ENCODE data around the gene TMEM168. TPM values are rescaled to one million over a fixed set of nuclear protein-coding genes. Genes with fewer than 3 reads are reported as not detected.
"Not testable (repeated sequence)": the region's sequence is repeated elsewhere in the genome, so short reads cannot be mapped to it uniquely, and the experiment has no call there.

Gene TMEM168, protein sequence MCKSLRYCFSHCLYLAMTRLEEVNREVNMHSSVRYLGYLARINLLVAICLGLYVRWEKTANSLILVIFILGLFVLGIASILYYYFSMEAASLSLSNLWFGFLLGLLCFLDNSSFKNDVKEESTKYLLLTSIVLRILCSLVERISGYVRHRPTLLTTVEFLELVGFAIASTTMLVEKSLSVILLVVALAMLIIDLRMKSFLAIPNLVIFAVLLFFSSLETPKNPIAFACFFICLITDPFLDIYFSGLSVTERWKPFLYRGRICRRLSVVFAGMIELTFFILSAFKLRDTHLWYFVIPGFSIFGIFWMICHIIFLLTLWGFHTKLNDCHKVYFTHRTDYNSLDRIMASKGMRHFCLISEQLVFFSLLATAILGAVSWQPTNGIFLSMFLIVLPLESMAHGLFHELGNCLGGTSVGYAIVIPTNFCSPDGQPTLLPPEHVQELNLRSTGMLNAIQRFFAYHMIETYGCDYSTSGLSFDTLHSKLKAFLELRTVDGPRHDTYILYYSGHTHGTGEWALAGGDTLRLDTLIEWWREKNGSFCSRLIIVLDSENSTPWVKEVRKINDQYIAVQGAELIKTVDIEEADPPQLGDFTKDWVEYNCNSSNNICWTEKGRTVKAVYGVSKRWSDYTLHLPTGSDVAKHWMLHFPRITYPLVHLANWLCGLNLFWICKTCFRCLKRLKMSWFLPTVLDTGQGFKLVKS
- total RNA-seq (2014; rRNA removed; shearing (Covaris generic)): 25.2 and 28.7 TPM in 2 replicates

DNA sequence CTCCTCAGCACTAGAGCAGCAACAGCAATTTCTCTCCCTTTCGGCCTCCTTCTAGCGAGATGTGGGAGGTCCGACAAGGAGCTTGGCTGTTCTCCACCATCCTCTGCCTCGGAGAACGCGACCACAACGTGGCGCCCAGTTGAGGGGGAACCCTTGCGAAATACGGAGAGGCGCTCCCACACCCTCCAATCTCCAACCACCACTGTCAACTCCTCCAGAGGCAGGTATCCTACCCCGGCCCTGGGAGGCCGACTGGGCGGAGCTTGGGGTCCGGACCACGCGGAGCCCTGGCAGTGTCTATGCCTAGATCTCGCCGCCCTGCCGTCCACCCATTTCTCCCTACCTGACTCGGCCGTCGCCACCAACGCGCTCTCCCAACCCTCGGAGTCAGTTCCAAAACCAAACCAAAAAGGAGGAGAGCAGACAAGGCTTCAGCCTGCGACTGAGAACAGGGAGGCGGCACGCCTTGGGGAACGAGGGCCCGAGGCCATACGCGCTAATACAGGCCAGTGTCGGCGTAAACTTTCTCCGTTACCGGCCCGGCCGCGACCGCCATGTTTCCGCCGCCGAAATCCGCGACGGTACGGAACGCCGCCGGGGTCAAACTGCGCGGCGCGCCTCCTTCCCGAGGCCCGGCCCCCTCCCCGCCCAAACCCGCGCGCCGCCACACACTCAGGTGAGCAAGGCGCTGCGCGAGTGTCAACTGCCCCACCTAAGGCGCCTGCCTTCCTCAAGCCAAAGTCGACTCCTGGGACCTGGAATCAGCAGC lies at the start of gene TMEM168:
Gene TMEM168, minus strand, starts transcription at position 577 of the 769 bp plus-strand sequence. CDS start 5,568 bp downstream, outside the sequence.
- DNase-seq (ENCODE audit: low spot score): peak; percentile 84

DNA sequence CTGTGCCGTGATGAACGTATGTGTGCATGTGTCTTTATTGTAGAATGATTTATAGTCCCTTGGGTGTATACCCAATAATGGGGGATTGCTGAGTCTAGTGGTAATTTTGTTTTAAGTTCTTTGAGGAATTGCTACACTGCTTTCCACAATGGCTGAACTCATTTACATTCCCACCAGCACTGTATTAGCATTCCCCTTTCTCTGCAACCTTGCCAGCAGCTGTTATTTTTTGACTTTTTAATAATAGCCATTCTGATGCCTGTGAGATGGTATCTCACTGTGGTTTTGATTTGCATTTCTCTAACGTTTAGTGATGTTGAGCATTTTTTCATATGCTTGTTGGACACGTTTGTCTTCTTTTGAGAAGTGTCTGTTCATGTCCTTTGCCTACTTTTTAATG lies 45.7 kb upstream of the TMEM168 start:
- not testable (repeated sequence) for DNase-seq (ENCODE audit: low spot score)

DNA sequence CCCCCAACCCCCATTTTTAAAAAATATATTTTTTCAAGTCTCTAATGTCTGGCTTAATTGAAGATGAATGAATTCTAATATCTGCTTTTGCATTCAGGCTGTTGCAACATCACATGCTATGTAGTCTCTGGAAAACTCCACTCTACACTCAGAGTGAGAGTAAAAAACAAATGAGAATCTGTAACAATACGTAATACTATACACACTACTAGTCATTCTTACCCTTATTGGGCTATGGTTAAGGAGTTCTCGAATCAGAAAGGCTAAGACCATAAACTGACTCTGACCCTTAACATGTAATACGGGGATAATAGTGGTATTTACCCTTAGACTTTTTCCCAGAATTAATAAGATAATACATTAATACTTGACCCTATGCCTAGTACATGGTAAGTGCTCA lies 42.9 kb upstream of the TMEM168 start:
- DNase-seq (ENCODE audit: low spot score): no peak

DNA sequence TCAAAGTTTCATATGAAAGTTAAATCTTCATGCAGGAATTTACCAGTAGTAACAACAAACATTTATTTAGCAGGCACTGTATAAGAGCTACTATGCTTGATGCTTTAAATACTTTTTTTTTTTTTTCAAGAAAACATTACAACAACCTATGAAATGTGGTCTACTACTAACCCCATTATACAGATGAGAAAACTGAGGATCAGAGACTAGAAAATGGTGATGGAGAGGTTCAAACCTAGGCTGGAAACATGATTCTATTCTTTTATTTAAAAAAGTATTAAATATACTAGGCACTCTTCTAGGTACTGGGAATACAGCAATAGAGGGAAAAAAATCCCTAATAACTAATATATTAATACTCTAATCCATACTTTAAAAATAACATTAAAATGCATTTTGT lies 40.6 kb upstream of the TMEM168 start:
- DNase-seq (ENCODE audit: low spot score): no peak

DNA sequence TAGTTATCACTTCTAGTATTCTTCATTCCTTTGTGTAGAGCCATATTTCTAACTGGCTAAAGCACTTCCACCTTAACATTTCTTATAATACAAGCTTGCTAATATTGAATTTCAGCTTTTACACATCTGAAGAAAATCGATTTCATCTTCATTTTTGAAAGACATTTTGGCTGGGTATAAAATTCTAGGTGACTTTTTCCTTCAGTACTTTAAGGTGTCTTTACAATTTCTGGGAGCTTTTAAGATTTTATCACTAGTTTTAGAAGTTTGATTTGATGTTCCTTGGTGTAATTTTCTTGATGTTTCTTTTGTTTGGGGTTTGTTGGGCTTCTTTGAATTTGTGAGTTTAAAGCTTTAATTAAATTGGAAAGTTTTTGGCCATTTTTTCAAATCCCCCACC lies 38.5 kb upstream of the TMEM168 start:
- DNase-seq (ENCODE audit: low spot score): no peak

DNA sequence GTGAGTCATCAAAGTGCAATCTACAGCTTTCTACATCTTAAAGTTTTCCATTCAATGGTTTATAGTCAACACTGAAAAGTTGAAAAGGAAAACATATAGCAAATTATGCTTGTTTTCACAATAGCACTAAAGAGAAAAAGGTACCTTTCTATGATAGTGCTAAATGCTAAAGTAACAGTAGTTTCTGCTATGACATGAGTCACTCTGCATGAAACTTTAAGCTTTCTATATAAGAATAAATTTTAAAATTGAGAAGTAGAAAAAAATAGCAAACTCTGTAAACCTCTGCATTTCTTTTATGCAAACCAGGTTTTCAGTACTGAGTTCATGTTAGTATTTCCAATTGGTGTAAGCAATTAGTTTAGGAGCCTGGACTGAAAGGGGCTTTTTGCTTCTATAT lies 31.2 kb upstream of the TMEM168 start:
- DNase-seq (ENCODE audit: low spot score): no peak

DNA sequence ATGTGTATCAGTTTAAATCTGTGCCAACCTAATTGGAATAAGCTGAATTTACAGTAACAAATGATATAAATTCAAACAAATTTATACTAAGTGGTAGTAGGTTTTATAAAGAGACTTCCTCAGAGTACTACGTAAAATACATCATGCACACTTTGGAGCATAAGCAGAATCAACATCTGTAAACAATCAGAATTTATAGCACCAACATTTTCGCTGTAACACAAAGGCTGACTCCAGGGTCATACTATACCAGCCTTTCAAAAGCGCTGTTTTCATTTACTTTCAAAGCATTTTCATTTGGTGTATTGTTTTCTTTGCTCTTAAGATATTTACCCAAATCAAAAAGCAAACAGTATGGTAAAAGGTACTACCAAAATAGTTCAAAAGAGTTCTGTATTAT lies 29.3 kb upstream of the TMEM168 start:
- no peak for DNase-seq (ENCODE audit: low spot score)

DNA sequence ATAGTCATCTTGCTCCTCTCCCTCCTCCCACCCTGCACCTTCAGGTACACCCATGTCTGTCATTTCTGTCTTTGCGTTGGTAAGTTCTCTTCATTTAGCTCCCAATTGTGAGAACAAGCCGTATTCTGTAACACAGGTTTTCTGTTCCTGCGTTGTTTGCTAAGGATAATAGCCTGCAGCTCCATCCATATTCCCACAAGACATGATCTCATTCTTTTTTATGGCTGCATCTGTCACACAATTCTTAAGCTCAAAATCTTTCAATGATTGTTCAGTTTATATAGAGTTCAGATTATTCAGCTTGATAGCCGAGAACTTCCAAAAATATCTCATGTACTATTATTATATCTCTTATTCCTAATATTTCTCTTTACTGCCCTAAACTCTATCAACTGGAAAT lies 16.0 kb upstream of the TMEM168 start:
- DNase-seq (ENCODE audit: low spot score): no peak

DNA sequence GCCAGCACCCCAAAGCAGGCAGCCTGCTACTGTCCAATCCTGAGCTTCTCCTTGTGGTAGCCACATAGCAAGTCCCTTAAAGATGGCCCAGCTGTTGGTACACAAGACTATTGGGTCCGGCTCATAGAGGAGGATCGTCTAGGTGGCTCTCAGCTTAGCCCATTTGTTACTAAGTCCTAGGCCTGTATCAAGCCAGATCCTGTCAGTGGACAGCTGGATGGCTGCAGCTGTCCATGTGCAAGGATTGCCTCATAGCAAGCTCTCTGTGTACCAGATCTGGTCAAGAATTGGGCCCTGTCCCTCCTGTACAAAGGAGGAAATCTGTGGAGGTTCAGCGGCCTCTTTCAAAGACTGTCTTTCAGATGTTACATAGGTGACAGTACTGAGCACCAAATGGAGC lies 12.2 kb upstream of the TMEM168 start:
- DNase-seq (ENCODE audit: low spot score): no peak

DNA sequence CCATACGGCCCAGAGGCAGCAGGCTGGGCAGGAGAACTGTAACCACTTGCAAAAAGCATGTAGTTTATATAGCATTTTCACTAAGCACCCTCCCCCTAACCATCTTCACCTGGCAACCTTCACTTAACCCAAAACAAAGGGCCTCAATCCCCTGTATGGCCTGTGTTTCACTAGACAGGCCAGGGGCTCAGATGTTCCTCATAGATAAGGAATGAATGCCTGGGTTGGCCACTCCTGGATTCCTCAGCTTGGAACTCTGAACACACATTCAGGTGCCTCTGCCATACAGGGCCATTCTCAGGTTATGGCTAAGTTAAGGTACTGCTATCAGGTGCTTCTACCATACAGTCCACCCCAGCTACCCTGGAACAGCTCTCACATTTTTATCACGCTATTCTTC lies 10.3 kb upstream of the TMEM168 start:
- DNase-seq (ENCODE audit: low spot score): no peak

DNA sequence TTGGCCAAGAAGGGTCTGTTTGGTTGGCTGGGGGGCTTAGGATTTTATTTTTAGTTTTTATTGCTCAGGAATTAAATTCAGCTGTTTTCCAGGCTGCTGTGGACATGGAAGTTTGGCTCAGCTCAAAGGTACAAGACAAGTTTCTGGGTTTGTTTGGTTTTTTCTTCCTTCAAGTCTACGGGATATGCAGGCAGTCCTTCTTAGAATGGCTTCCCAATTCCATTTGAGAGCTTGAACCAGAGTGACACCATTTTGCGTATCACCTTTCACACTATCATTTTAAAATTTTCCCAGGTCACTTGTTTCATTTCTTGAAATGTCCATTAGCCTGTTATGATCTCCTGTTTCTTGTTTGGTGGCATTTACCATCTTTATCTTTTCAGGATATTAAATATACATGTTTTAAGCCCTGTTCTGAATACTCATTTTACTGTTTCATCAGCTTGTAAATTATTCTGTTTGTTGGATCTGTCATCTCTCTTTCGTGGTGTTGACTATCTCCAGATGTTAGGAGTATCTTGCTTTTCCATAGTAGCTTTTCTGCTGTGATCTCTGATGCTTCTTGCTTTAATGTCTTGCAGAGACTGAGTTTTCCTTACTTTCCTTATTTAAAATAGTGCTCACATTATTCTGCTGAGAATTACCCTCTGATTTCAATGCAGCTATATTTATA lies 9.4 kb upstream of the TMEM168 start:
- DNase-seq (ENCODE audit: low spot score): no peak

DNA sequence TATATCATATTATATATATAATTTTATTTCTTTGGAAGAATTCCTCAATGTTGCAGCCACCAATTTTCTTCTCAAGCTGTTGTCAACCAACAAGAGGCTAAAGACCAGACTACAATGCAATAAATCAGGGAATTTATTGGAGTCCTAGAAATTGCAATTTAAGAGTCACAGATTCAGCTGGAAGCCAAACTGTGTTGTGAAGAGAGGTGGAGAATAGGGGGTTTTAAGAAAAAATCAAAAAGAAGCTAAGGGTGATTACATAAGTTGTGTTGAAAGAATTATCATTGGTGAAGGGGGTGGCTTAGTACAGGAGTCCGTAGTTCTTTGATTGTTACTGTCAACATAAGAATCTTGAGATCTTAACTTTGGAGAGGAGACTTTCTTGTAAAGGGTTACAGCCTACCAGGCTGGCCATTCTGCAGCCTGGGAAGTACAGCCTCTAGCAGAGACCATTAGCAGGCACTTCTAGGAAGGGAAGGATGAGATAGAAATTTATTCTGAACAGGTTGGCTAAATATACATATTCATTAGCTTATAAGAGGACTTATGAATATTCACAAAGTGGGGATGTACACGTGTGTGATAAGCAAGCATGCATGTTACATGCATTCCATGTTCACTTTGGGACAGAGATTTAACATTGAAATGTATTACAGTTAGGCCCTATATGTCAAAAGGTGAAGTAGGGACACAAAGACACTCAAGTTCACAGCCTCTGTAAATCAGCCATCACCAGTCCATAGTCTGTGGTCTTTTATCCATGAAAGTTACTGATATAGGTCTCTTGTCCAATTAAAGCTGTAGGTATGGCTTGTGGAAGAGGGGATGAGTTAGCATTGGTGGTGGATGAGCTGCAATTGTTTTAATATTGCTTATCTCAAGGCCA lies 8.3 kb upstream of the TMEM168 start:
- no peak for DNase-seq (ENCODE audit: low spot score)

DNA sequence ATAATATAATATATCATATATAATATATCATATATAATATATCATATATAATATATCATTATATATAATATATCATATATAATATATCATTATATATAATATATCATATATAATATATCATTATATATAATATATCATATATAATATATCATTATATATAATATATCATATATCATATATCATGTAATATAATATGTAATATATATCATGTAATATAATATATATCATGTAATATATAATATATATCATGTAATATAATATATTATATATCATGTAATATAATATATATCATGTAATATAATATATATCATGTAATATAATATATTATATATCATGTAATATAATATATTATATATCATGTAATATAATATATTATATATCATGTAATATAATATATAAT lies 6.4 kb upstream of the TMEM168 start:
- not testable (repeated sequence) for DNase-seq (ENCODE audit: low spot score)

DNA sequence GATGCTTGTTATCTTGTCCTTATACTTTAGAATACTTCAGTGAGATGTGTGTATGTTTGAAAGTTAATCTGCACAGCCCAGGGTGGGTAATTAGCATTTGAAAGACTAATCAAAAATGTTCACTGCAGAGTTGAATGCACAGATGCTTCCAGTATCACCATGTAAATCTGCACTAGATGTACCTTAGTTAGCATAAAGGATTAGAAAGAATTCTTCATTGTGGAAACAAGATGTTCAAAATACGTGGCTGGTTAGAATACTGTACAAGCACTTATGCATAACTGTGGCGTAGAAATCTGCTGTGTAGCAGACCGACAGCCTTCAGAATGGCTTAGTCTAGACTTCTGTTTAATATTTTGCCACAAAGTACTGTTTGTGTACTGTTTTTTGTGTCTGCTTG lies 2.2 kb upstream of the TMEM168 start:
- DNase-seq (ENCODE audit: low spot score): no peak

DNA sequence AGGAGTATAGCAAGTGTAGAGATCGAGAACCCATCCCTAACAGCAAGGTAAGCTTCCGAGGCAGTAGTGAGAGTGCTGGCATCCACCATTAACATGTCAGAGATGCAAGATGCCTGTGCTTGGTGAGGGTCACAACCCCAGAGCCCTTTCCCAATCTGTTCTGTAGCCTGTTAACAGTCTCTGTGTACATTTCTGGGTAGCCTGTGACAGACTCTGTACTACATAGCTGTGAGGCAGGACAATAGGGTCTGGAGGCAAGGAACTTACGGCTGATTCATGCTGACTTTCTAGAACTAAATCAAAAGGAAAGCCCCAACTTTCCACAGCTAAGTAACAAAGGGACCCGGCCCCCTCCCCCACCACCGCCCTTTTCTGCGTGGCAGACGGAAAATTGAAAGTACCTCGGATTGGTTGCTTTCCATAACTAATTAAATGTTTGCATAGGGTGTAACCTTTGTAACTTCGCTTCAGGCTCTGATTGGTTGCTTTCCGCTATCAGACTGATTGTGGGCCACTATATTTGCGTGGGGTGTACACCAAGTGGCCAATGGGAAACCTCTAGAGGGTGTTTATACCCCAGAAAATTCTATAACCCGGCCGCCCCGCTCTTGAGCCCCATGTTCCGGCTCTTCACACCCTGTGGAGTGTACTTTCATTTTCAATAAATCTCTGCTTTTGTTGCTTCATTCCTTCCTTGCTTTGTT lies 1.4 kb upstream of the TMEM168 start:
- no peak for DNase-seq (ENCODE audit: low spot score)

DNA sequence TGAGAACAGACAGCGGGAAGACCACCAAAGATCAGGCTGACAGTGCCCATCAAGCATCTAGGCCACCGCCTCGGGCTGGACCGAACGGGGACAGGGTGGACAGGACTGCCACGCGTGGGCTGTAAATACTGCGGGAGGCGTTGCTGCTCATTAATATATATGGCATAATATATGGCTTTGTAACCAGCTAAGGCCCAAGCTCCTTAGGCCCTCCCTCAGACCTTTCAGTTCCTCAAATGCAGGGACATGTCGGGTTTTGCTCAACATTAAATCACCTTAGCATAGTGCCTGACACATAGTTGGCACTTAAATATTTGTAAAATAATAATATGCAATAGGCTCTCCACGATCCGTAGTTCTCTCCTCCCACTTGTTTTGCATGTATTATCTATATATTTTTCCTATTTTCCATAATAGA lies 402 bp upstream of the TMEM168 start:
- no peak for DNase-seq (ENCODE audit: low spot score)

DNA sequence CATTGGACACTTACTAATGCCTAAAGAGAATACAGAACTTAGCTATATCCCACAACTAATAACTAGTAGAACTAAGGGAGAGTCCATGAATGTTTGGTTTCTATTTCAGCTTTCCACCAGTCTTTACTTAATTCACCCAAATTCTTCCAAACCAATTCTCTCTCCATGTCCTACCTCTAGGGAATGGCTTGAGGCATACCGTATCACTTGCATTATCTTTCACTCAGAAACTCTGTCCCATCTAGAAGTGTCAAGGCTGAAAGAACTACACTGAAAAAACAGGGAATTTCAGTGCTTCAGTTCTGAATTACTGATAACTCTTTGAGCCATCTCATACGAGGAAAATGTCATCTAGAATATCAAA lies 758 bp downstream of the TMEM168 start:
- DNase-seq (ENCODE audit: low spot score): no peak

DNA sequence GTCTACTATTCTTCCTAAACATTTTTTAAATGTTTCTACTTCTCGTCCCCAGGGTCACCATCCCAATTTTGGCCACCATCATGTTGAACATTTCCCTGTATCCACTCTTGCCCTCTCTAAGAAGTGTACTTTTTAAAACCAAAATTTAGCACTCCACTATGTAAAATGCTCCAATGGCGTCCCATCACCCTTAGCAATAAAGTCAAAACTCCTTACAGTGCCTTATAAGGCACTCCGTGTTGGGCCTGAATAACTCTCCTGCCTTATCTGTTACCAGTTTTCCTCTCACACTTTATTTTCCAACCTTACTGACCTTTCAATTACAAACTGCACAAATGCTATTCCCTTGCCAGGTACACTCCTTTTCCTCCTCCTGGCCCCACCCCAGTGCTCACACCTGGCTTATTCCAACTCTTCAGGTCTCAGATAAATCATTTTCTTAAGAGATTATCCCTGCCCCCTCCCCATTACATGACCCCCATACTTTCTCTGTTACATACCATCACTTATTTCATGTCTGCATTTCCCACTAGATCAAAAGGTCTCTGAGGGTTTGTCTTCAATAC lies 1.3 kb downstream of the TMEM168 start:
- no peak for DNase-seq (ENCODE audit: low spot score)

DNA sequence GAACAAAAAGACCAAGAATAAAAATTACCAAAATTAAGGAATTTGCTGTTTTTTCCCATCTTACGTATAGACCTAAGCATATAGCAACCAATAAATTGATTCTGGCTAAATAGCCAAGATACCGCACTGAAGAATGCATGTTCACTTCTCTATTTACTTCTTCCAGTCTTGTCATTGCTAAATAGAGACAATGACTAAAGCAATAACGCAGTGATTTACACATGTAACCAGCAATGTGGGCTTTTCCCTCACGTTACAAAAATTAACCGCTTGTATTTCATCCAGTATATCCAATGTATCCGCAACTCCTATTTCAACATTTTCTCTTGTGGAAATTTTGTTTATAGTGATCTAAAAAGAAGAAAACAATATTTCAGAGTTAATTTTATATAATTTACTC lies 5.6 kb downstream of the TMEM168 start:
- no peak for DNase-seq (ENCODE audit: low spot score)

DNA sequence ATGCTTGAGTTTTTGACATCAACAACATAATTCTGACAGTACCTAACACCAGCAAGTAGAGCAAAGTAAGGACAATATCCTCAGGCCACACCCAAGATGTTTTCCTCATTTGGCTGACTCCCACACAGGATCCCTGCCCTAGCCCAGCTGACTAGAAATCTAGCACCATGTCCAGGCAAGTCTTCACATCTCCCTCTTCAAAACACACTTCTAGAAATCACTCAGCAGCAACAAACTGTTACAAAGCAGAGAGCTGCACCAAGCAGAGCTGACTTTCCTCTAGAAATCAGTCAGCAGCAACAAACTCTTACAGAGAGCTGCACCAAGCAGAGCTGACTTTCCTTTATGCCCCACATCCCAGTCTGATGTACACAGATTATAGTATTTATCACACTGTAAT lies 7.7 kb downstream of the TMEM168 start:
- DNase-seq (ENCODE audit: low spot score): no peak
